Activated CD8-positive, alpha-beta memory T cell treated with anti-CD3 and anti-CD28 coated beads for 48 hours (primary cell): ENCODE measurements around the gene LPP.

Experiments
- DNase-seq, 3 experiments: peaks; one replicate each; pipeline ENCODE4 v3.0.0-alpha.2; 2020; ENCODE audit warnings: low read depth in 2 of 3, low spot score in 2 of 3

LPP gene

DNA sequence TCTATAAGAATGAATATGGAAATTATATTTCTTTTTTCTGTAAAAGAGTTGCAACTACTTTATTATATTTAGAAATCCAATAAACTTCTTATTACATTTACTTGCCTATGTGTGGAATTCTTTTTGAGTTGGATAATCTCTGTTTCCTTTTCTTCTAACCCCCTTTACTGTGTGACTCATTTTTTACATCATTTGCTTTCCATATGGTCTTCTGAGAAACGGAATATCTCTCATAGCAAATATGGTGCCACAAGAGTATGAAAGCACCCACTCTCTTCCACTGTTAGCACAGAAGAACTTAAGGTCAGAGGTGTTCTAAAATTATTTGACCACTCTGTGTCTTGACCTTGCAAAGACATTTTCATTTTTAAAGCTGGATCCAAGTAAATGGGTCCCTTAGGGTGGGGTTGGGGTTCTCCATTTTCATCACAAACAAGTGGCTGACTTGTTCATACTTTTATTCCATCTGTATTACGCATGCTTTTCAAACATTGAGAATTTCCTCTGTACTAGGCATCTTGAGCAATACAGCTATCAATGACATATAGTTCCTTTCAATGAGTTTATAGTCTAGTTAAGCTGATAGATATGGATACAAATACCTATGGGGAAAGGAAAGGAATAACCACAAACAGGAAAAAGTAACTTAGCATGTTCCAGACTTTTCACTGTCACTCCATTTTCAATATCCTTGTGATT lies 736.8 kb downstream of the LPP start:
- no peak for DNase-seq

DNA sequence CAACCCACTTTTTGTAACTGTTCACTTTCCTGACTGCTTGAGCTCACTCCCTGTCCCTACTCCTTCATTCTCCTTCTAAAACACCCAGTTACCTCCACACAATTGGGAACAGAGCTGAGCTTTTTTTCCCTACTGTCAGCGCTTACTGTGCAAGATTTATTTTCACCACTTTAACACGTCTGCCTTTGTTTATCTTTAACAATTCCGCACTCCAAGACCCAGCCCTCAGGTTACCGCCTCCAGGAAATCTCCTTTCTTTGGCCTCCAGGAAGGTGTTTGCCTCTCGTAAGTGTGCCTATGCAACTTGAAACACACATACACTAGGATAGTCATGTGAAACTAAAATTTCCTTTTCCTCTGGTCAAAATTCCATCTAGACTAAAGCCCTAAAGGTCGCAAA lies 745.9 kb downstream of the LPP start:
- DNase-seq: no peak

DNA sequence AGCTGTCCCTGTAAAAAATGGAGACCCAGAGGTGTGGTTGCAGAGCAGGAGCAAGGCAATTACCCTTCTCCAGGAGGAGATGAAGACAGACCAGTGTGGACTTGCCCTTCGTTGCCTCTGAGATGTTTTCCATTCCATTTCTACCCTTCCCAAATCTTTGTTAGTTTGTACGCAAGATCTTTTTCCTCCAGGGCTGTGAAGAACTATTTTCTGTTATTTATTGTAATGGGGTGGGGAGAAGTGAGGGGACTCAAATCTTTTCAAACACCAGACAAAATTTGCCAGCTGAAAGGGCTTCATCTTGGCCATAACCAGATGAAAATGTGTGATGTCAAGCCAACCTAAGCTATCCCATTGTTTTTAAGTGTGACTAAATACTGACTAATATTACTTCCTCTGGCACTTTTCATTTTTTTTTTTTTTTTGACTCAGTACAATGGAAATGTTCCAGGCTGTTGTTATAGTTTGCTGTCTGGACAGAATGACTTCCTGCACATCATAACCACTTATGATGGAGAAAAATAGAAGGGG lies 746.5 kb downstream of the LPP start:
- DNase-seq: no peak

GRCh38 chr3:188901126-188901525 lies 747.2 kb downstream of the LPP start:
- no peak for DNase-seq

DNA sequence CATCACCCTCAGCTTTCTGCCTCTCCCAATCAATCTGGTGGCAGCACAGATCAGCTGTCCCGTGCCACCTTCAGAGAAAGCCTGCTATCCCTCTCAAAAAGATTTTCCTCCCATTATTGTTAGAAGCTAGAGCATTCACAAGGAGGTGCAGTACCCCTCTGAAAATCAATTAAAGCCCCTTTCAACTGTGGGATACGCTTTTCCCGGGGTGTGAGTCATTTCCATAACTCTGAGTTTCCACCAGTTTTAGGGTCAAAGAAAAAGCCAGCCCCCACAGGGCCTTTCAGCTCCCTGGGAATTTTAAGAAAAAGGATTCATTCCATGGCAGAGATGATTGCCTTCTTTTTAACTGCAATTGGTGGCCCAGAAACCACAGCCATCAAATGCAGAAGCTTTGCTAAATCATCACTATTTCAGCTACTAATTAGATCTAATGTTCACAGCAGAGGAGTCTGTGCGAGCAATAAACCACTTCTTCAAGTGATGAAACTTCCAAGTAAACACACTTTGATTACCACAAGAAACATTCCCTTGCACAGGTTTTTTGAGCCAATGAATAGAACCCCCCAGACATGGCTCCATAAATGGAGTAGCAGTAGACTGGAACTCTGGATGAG lies 747.8 kb downstream of the LPP start:
- no peak for DNase-seq

DNA sequence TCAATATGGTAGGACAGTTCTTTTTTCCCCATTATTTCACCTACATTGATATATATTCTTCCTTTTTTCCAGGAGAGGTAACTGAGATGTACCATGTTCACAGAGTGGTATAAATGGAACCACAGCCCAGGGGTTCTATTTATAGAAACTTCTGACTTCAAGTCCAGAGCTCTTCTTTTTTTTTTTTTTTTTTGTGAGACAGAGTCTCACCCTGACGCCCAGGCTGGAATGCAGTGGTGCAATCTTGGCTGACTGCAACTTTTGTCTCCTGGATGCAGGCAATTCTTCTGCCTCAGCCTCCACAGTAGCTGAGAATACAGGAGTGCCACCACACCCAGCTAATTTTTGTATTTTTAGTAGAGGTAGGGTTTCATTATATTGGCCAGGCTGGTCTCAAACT lies 750.7 kb downstream of the LPP start:
- no peak for DNase-seq

GRCh38 chr3:188905547-188905946 lies 751.6 kb downstream of the LPP start:
- no peak for DNase-seq

DNA sequence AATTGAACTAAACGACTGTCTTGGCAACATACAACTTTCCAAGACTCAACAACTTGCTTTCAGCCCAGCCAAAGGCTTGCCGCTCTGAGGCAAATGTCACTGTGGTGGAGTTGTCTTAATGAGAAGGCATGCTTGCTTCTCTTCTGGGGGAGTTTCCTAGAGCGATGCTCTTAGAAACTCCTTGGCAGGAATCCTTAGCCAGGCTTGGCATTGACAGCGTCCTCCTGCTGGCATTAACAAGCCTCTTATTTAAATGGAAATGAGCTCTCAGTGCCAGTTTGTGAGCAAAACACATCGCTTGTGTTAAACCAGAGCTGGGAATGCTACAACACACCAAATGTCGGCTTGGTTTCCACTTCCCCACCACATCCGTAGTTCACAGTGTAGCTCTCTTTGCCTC lies 752.3 kb downstream of the LPP start:
- DNase-seq: no peak

DNA sequence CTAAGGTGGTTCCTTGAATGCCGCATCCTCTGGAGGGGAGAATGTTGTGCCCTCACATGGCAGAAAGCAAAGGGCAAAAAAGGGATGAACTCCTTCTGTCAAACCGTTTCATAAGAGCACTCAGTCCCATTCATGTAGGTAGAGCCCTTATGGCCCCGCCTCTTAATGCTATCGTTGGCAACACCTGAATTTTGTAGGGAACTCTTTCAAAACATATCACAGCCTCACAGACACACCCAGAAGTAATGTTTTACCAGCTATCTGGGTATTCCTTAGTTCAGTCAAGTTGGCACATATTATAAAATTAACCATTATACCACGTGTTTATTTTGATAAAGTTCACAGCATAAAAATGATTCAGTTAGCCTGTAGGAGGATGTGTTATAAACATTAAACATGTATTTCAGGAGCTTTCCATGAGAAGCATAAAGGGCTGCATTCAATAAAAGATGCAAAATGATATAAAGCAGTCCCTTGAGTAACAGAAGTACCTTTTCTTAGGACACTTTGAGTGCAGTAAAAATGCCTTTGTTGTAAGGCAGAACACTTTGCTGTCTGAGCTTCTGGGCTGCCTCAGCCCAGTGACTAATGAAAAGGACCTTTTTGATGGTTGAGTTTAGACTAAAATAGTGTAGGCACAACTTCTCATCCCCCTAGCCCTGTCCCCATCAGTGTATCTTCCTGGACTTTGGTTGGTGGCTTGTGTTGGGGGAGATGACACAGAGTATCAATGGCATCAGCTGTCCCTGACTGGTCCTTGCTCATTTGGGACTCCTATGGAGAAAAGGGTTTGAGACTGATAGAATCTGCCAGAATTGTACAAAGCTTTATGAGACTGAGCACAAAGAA lies 754.3 kb downstream of the LPP start:
- no peak for DNase-seq

DNA sequence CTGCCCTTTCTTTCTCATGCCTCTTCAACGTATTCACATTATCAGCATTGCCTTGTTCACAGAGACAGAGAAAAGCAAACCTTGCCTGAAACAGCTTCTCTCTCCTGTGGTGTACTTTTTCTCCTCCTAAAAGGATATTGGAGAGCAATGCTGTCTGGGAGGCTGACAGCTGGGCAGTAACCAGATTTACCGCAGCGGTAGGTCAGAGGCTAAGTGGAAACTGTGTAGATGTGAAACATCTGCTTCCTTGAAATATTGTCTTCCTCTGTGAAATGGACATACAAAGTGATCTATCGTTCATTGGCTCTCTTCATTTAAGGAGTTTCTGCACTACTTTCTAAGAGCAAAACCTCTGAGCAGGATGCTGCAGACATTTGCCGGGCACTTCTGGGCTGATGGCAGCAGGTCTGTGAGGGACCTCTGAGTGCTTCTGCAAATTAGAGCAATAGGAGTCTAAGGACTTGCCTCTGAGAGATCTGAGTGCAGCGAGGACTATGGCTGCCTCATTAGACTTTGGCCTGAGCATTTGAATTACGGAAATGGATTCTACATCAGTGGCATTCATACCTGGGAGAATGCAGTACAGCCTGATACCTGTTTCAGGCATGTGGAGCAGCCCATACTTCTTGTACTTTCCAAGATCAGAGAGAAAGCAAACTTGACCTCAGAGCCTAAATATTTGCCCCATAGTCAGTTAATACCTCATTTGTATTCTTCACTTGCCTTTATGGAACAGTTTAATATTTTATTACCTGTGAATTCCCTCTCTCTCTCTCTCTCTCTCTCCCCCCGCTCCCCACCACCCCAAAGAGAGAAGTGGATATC lies 757.3 kb downstream of the LPP start:
- DNase-seq: no peak

DNA sequence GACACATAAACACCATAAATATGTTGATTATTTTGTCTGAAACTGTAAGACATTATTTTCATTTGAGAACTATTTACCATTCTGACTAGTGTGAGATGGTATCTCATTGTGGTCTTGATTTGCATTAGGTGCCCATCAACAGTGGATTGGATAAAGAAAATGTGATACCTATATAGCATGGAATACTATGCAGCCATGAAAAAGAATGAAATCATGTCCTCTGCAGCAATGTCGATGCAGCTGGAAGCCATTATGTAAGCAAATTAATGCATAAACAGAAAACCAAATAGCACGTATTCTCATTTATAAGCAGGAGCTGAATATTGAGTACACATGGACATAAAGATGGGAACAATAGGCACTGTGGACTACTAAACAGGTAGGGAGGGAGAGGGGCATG lies 759.1 kb downstream of the LPP start:
- DNase-seq: no peak

DNA sequence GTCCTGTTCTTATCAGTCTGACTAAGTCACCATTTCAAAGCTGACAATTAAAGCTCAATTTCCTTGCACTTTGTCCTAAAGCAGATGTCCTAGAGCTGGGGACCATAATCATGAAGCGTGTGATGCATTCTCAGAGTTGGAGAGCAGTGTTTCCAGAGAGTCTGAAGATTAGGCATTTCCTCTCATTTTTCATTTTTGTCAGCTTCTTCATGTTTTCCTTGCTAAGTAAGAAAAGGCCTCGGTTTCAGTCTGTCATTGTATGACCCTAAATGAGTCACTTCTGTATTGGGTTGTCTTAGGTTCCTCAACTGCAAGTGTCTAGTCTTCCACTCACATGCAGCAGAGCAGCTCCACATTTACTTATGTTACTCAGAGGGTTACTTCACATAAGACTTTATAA lies 760.6 kb downstream of the LPP start:
- DNase-seq: no peak

GRCh38 chr3:188915127-188915526 lies 761.2 kb downstream of the LPP start:
- DNase-seq: no peak

DNA sequence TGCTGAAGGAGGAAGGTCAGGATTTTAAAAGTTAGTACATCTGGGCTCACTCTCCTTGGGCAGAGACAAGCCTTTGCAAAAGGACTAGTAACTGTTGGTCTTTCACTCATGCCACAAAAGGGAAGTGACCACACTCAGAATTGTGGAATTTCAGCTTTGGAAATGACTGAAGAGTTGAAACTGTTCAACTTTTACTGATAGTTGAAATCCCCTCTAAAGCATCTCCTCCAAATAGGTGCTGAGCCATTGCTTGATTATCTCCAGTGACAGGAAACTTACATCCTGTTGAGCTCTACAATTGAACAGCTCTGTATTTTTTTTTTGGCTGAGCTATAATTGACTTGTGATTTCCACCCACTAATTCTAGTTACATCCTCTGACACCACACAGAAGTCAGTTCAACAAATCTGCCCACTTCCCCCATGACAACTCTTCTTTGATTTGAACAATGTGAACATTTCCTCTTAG lies 763.0 kb downstream of the LPP start:
- no peak for DNase-seq

DNA sequence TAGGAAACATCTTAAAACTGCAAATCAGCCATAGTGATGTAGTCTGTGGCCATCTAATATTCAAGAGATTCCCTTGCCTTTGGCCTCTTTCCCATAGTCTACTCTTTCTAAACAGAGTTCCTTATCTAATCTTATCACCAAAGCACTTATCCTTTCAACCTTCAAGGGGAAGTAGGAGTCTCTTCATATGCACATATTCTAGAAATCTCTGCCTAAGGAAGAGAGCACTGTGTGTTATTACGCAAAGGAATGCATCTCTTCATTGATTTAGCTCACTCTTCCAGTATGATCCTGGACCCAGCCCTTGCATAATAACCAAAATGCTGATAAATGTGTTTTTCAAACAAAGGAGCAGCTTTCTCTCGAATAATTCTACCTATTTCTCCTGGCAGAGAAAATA lies 764.1 kb downstream of the LPP start:
- no peak for DNase-seq

GRCh38 chr3:188923671-188924070 lies 769.7 kb downstream of the LPP start:
- no peak for DNase-seq

GRCh38 chr3:188925376-188925775 lies 771.4 kb downstream of the LPP start:
- no peak for DNase-seq

GRCh38 chr3:188926111-188926510 lies 772.2 kb downstream of the LPP start:
- no peak for DNase-seq

DNA sequence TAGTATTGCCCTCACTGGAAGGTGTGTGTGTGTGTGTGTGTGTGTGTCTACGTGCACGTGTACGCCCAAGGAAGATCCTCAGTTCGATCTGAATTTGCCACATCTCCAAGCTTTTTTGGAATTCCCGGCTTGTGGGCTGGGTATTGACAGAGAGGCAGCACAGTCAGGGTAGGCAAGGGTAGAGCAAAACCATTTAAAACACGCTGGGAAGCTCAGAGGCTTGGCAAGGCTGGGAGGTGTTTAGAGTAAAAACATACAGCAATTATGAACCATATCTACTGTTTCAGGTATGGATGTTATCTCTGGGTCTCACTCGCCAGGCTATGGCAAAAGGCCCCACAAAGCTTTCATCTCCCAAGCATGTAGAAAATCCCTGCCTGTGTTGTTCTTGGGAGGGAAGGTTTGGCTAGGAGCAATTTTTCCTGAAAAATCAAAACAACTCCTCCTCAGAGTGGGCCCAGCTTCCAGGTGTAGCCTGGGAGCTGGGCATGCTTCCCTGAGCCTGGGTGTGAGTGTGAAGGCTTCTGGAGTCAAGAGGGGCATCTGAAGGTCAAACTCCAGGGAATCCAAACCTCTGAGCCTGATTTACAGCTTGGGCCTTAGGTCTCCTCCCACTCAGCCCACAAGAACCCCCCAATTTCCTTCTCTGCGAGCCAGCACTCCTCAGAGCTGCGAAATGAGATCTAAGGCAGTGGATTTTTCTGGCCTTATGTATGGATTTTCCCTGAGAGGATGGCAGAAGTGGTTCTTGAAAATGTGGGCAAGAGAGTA lies 773.0 kb downstream of the LPP start:
- DNase-seq: no peak

- no peak for DNase-seq
These were observed 774.0 kb downstream of the LPP start for GRCh38 chr3:188927971-188928370.
